Raji (cell line): ENCODE data around the gene MSANTD4.

Experiments used
- POLR2A ChIP-seq: IDR thresholded peaks from 2 replicates; pipeline ENCODE4 v1.6.1; 2011; ENCODE audit warnings: low read depth, low read length, control low read depth; ENCODE audit not compliant: insufficient read depth

Gene MSANTD4

GRCh38 chr11:105968021-105968697, 53.9 kb downstream of the MSANTD4 start:
- no peak for TF ChIP-seq POLR2A

DNA sequence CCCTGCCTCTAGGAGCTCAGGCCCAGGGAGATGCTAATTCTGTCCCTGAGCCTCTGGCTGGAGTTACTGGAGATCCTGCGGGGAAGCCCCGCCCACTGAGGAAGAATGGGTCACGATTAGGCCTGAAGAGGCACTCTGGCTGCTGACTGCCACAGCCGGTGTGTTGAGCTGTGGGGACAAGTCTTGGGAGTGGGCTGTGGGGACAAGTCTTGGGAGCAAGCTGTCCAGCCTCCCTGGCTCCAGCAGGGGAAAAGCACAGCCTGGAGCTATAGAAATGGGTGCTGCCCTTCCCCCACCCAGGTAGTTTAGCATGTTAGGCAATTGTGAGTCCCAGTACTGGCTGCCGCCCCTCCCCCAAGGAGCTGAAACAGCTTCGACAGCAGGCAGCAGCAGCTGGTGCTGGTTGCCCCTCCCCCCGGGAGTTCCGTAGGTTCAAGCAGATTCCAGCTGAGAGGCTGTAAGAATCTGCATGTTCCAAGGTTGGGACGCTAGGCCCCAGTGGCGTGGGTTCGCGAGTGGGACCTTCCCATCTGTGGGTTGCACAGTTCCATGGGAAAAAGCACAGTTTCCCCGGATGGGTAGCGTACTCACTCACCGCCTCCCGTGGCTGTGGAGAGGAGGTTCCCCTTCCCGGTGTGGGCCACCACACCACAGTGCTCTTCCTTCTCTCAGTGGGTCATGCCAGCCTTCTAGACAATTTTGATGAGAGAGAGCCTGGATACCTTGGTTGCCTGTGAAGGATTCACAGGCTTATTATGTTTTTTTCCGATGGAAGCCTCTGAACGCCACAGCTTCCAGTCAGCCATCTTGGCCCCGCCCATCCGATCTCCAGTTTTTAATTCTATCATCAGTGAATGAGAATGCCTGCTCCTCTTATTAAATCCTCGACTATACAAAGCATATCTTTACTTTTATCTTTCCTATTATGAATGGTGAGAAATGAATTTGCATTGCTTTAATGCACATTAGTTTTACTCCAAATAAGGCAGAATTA, 61.5 kb downstream of the MSANTD4 start:
- no peak for TF ChIP-seq POLR2A
